ENCODE results near the gene TGFBR1.

The TGFBR1 gene

DNA sequence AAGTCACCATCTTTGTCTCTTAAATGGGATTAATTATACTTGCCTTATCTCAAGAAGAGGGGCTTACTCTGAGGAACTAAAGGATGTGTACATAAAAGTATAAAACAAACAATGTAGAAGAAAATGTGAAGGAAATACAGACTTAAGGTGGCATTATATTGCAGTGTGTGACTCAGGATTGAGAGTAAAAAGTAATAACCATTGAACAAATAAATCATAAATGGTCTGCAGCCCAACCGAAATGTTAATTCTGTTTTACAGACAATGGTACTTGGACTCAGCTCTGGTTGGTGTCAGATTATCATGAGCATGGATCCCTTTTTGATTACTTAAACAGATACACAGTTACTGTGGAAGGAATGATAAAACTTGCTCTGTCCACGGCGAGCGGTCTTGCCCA lies 37.4 kb downstream of the TGFBR1 start:
- Mint-ChIP-seq H3K4me1 (peaks cover 6% of the 10 kb centered on the region), H3K9me3 (peaks cover 3% of the 10 kb centered on the region), H3K27ac (no peak overlapping the region), H3K27me3 (ENCODE audit: low read depth) (no peaks in the 10 kb centered on the region), H3K36me3 (ENCODE audit: low read depth) (peaks cover 83% of the 10 kb centered on the region), H3K4me3 (no peak overlapping the region)
- TF ChIP-seq, protein P1, sequence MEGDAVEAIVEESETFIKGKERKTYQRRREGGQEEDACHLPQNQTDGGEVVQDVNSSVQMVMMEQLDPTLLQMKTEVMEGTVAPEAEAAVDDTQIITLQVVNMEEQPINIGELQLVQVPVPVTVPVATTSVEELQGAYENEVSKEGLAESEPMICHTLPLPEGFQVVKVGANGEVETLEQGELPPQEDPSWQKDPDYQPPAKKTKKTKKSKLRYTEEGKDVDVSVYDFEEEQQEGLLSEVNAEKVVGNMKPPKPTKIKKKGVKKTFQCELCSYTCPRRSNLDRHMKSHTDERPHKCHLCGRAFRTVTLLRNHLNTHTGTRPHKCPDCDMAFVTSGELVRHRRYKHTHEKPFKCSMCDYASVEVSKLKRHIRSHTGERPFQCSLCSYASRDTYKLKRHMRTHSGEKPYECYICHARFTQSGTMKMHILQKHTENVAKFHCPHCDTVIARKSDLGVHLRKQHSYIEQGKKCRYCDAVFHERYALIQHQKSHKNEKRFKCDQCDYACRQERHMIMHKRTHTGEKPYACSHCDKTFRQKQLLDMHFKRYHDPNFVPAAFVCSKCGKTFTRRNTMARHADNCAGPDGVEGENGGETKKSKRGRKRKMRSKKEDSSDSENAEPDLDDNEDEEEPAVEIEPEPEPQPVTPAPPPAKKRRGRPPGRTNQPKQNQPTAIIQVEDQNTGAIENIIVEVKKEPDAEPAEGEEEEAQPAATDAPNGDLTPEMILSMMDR (IDR thresholded peaks at IDR 0.05; ENCODE audit: unreplicated experiment in 3 of 3), result no peak

DNA sequence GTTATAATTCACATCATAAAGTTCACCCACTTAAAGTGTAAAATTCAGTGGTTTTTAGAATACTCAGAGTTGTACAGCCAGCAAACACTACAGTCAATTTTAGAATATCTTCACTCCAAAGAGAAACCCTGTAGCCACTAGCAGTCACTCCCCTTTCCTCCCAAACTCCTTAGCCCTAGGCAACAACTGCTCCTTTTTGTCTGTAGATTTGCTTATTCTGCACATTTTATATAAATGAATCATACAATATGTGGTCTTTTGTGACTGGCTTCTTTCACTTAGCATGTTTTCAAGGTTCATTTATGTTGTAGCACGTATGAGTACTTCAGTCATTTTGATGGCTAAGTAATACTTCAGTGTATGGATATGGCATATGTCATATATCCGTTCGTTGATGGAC lies 38.7 kb downstream of the TGFBR1 start:
- TF ChIP-seq, protein P1 (IDR thresholded peaks at IDR 0.05; ENCODE audit: unreplicated experiment in 3 of 3), result no peak
- H3K4me1 Mint-ChIP-seq, result peaks cover 6% of the 10 kb centered on the region
- peaks cover 3% of the 10 kb centered on the region for H3K9me3 Mint-ChIP-seq
- H3K36me3 Mint-ChIP-seq (ENCODE audit: low read depth), result peaks cover 85% of the 10 kb centered on the region
- H3K4me3 Mint-ChIP-seq, result no peak overlapping the region
- H3K27me3 Mint-ChIP-seq (ENCODE audit: low read depth), result no peaks in the 10 kb centered on the region
- no peak overlapping the region for H3K27ac Mint-ChIP-seq

DNA sequence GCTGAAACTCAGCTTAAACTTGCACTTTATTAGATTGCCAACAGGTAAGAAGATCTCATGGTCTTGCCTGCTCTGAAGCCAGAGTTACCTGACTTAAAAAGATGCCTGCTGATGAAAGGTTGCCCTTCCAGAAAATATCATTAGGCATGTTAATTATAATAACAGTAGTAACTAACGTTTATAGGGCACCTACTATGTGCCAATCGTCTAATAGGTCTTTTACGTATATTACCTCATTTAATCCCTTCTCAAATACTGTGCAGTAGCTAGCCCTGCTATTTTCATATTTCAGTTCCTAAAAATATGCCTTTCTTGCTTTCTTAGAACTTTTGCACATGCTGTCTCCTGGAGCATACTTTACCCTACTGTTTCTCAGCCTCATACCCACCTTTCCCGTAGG lies 40.1 kb downstream of the TGFBR1 start:
- TF ChIP-seq, protein P1 (IDR thresholded peaks at IDR 0.05; ENCODE audit: unreplicated experiment in 3 of 3), result no peak
- H3K27me3 Mint-ChIP-seq (ENCODE audit: low read depth), result no peaks in the 10 kb centered on the region
- no peak overlapping the region for H3K4me3 Mint-ChIP-seq

DNA sequence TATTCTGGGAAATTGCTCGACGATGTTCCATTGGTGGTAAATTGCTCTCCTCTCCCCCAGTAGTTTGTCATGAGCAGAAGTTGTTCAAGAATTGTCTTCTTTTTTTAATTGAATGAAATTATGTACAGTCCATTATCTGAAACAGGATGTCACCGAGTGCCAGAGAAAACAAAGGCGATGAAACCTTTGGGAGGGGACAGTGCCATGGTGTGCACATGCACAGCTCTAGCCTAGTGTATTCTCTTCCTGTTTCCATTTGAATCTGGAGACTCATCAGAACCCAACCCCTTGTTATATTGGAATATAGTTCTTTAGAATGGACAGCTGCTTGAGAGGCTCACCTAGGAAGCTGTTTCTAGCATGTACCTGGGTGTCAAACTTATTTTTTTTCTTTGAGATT lies 41.7 kb downstream of the TGFBR1 start:
- Mint-ChIP-seq H3K27me3 (ENCODE audit: low read depth) (no peaks in the 10 kb centered on the region), H3K4me3 (no peak overlapping the region)
- TF ChIP-seq, protein P1 (IDR thresholded peaks at IDR 0.05; ENCODE audit: unreplicated experiment in 3 of 3), result no peak

More for the DNA sequence above, 40.1 kb downstream of the TGFBR1 start:
- Mint-ChIP-seq H3K9me3 (peaks cover 3% of the 10 kb centered on the region), H3K36me3 (ENCODE audit: low read depth) (peaks cover 78% of the 10 kb centered on the region), H3K4me1 (peaks cover 6% of the 10 kb centered on the region), H3K27ac (no peak overlapping the region)

DNA sequence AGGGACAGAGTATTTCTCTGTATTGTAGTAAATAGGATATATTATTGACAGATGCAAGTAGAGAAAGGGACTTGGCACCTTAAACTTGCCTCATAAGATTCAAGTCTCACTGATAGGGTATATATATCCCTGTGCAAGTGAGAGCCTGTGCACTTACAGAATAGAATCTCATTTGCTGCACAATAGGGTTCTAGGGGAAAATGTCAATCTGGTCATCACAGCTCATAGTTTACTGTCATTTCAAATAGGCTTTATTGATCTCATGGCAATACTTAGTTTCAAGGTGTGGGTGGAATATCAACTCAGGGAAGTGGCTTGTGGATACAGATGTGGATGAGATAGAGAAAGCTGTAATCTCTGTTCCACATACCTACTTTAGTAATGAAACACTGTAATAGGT lies 42.3 kb downstream of the TGFBR1 start:
- no peaks in the 10 kb centered on the region for H3K27me3 Mint-ChIP-seq (ENCODE audit: low read depth)
- H3K27ac Mint-ChIP-seq, result no peak overlapping the region
- H3K4me3 Mint-ChIP-seq, result no peak overlapping the region
- no peaks in the 10 kb centered on the region for H3K4me1 Mint-ChIP-seq
- TF ChIP-seq, protein P1 (IDR thresholded peaks at IDR 0.05; ENCODE audit: unreplicated experiment in 3 of 3), result no peak
- H3K36me3 Mint-ChIP-seq (ENCODE audit: low read depth), result peaks cover 74% of the 10 kb centered on the region
- H3K9me3 Mint-ChIP-seq, result no peaks in the 10 kb centered on the region

More for the DNA sequence above, 41.7 kb downstream of the TGFBR1 start:
- H3K27ac Mint-ChIP-seq, result no peak overlapping the region
- no peaks in the 10 kb centered on the region for H3K4me1 Mint-ChIP-seq
- no peaks in the 10 kb centered on the region for H3K9me3 Mint-ChIP-seq
- peaks cover 72% of the 10 kb centered on the region for H3K36me3 Mint-ChIP-seq (ENCODE audit: low read depth)

DNA sequence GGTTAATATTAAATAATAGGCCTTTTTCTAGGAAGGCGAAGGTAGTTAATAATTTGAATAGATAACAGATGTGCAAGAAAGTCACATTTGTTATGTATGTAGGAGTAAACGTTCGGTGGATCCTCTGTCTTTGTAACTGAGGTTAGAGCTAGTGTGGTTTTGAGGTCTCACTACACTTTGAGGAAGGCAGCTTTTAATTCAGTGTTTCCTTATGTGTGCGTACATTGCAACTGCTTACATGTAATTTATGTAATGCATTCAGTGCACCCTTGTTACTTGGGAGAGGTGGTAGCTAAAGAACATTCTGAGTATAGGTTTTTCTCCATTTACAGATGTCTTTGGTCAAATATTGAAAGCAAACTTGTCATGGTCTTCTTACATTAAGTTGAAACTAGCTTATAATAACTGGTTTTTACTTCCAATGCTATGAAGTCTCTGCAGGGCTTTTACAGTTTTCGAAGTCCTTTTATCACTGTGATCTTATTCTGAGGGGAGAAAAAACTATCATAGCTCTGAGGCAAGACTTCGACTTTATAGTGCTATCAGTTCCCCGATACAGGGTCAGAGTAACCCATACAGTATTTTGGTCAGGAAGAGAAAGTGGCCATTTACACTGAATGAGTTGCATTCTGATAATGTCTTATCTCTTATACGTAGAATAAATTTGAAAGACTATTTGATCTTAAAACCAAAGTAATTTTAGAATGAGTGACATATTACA lies 45.7 kb downstream of the TGFBR1 start:
- no peak overlapping the region for H3K4me3 Mint-ChIP-seq
- H3K4me1 Mint-ChIP-seq, result no peaks in the 10 kb centered on the region
- no peaks in the 10 kb centered on the region for H3K27me3 Mint-ChIP-seq (ENCODE audit: low read depth)
- TF ChIP-seq, protein P1 (IDR thresholded peaks at IDR 0.05; ENCODE audit: unreplicated experiment in 3 of 3), result no peak
- H3K36me3 Mint-ChIP-seq (ENCODE audit: low read depth), result peaks cover 54% of the 10 kb centered on the region
- no peak overlapping the region for H3K27ac Mint-ChIP-seq
- no peaks in the 10 kb centered on the region for H3K9me3 Mint-ChIP-seq
